ENCODE results near the gene USP35.

USP35 gene

GRCh38 chr11:78255919-78256318 lies 67.2 kb downstream of the USP35 start:
- Histone ChIP-seq H3K79me2 (ENCODE audit: low read length) (no peaks in the 10 kb centered on the region), H3K4me1 (ENCODE audit: low read length) (no peaks in the 10 kb centered on the region), H3K9me2 (replicated peaks; ENCODE audit: insufficient read depth, low read length) (no peaks in the 10 kb centered on the region), H3K27me3 (replicated peaks; ENCODE audit: insufficient read depth, low read length) (no peaks in the 10 kb centered on the region), H3K36me3 (replicated peaks; ENCODE audit: insufficient read depth, low read length) (no peaks in the 10 kb centered on the region), H3K27ac (ENCODE audit: low read length) (no peak overlapping the region), H4K20me1 (ENCODE audit: insufficient read depth, low read length) (no peaks in the 10 kb centered on the region), H3F3A (ENCODE audit: insufficient read depth, low read length) (no peaks in the 10 kb centered on the region), H3K9me3 (replicated peaks; ENCODE audit: insufficient read depth, low read length) (no peaks in the 10 kb centered on the region), H3K4me3 (ENCODE audit: low read length) (no peak overlapping the region), H3K9ac (ENCODE audit: low read length) (no peak overlapping the region), H2AFZ (ENCODE audit: low read length) (no peak overlapping the region), H3K4me2 (ENCODE audit: low read depth, low read length) (no peak overlapping the region)
- DNase-seq: no peak
- TF ChIP-seq EZH2 (optimal IDR thresholded peaks at IDR 0.05; ENCODE audit: low read depth, low read length) (no peak), EZH2phosphoT487 (IDR thresholded peaks at IDR 0.05; ENCODE audit: low read length) (no peak)

GRCh38 chr11:78256962-78257361 lies 68.2 kb downstream of the USP35 start:
- H3K9ac ChIP-seq (ENCODE audit: low read length): no peak overlapping the region
- no peaks in the 10 kb centered on the region for H3K79me2 ChIP-seq (ENCODE audit: low read length)
- no peak overlapping the region for H3K4me3 ChIP-seq (ENCODE audit: low read length)
- no peaks in the 10 kb centered on the region for H3K36me3 ChIP-seq (replicated peaks; ENCODE audit: insufficient read depth, low read length)
- H2AFZ ChIP-seq (ENCODE audit: low read length): no peak overlapping the region
- no peaks in the 10 kb centered on the region for H4K20me1 ChIP-seq (ENCODE audit: insufficient read depth, low read length)
- H3K9me3 ChIP-seq (replicated peaks; ENCODE audit: insufficient read depth, low read length): no peaks in the 10 kb centered on the region
- no peak overlapping the region for H3K4me2 ChIP-seq (ENCODE audit: low read depth, low read length)
- H3K27me3 ChIP-seq (replicated peaks; ENCODE audit: insufficient read depth, low read length): no peaks in the 10 kb centered on the region
- DNase-seq: no peak
- H3K27ac ChIP-seq (ENCODE audit: low read length): no peak overlapping the region
- TF ChIP-seq EZH2phosphoT487 (IDR thresholded peaks at IDR 0.05; ENCODE audit: low read length): no peak
- TF ChIP-seq EZH2 (optimal IDR thresholded peaks at IDR 0.05; ENCODE audit: low read depth, low read length): no peak
- TF ChIP-seq CTCF (IDR thresholded peaks at IDR 0.05; ENCODE audit: low read length): no peak
- H3F3A ChIP-seq (ENCODE audit: insufficient read depth, low read length): no peaks in the 10 kb centered on the region
- no peaks in the 10 kb centered on the region for H3K4me1 ChIP-seq (ENCODE audit: low read length)
- no peaks in the 10 kb centered on the region for H3K9me2 ChIP-seq (replicated peaks; ENCODE audit: insufficient read depth, low read length)

GRCh38 chr11:78257654-78258053 lies 68.9 kb downstream of the USP35 start:
- Histone ChIP-seq H3K79me2 (ENCODE audit: low read length) (no peaks in the 10 kb centered on the region), H3K27ac (ENCODE audit: low read length) (no peak overlapping the region), H3K9me3 (replicated peaks; ENCODE audit: insufficient read depth, low read length) (no peaks in the 10 kb centered on the region), H3K9ac (ENCODE audit: low read length) (no peak overlapping the region), H3K4me2 (ENCODE audit: low read depth, low read length) (no peak overlapping the region), H3K4me3 (ENCODE audit: low read length) (no peak overlapping the region), H4K20me1 (ENCODE audit: insufficient read depth, low read length) (no peaks in the 10 kb centered on the region), H3F3A (ENCODE audit: insufficient read depth, low read length) (no peaks in the 10 kb centered on the region), H3K27me3 (replicated peaks; ENCODE audit: insufficient read depth, low read length) (no peaks in the 10 kb centered on the region), H3K36me3 (replicated peaks; ENCODE audit: insufficient read depth, low read length) (no peaks in the 10 kb centered on the region), H3K4me1 (ENCODE audit: low read length) (no peaks in the 10 kb centered on the region), H3K9me2 (replicated peaks; ENCODE audit: insufficient read depth, low read length) (no peaks in the 10 kb centered on the region), H2AFZ (ENCODE audit: low read length) (no peak overlapping the region)
- TF ChIP-seq EZH2 (optimal IDR thresholded peaks at IDR 0.05; ENCODE audit: low read depth, low read length): no peak
- no peak for DNase-seq

- Histone ChIP-seq H3K9me2 (replicated peaks; ENCODE audit: insufficient read depth, low read length) (no peaks in the 10 kb centered on the region), H3K4me3 (ENCODE audit: low read length) (no peak overlapping the region), H3K9ac (ENCODE audit: low read length) (no peak overlapping the region), H3K9me3 (replicated peaks; ENCODE audit: insufficient read depth, low read length) (no peaks in the 10 kb centered on the region), H3K27me3 (replicated peaks; ENCODE audit: insufficient read depth, low read length) (no peaks in the 10 kb centered on the region), H3K36me3 (replicated peaks; ENCODE audit: insufficient read depth, low read length) (no peaks in the 10 kb centered on the region), H4K20me1 (ENCODE audit: insufficient read depth, low read length) (no peaks in the 10 kb centered on the region), H3K79me2 (ENCODE audit: low read length) (no peaks in the 10 kb centered on the region), H3K4me1 (ENCODE audit: low read length) (no peaks in the 10 kb centered on the region), H3K4me2 (ENCODE audit: low read depth, low read length) (no peak overlapping the region), H2AFZ (ENCODE audit: low read length) (no peak overlapping the region), H3F3A (ENCODE audit: insufficient read depth, low read length) (no peaks in the 10 kb centered on the region), H3K27ac (ENCODE audit: low read length) (no peak overlapping the region)
- TF ChIP-seq CTCF (IDR thresholded peaks at IDR 0.05; ENCODE audit: low read length): no peak
- TF ChIP-seq EZH2phosphoT487 (IDR thresholded peaks at IDR 0.05; ENCODE audit: low read length): no peak
- TF ChIP-seq EZH2 (optimal IDR thresholded peaks at IDR 0.05; ENCODE audit: low read depth, low read length): no peak
- DNase-seq: no peak
These were observed 71.2 kb downstream of the USP35 start for GRCh38 chr11:78259777-78260487.
